NB4 (cell line): ENCODE data around the gene FBN3.
A peak's percentile ranks its signal among the peaks of the same experiment; 100 is the strongest.

ENCODE experiments used
- DNase-seq: peaks from one replicate; pipeline ENCODE4 v3.0.0; 2010; ENCODE audit warnings: low read depth
- H3K4me3 ChIP-seq: one replicate; pipeline ENCODE4 v1.5.1; 2011; ENCODE audit warnings: mild to moderate bottlenecking, low read depth, low read length, moderate library complexity
- CTCF ChIP-seq: IDR thresholded peaks from one replicate; pipeline ENCODE4 v1.5.1; 2012; ENCODE audit warnings: low read depth, low read length
- MAX ChIP-seq: IDR thresholded peaks from 2 replicates; pipeline ENCODE4 v1.6.1; 2011; ENCODE audit warnings: low read depth, low read length
- MYC ChIP-seq: IDR thresholded peaks from 2 replicates; pipeline ENCODE4 v1.6.1; 2011; ENCODE audit warnings: low read depth, low read length
- POLR2A ChIP-seq: IDR thresholded peaks from 2 replicates; pipeline ENCODE4 v1.6.1; 2011; ENCODE audit warnings: mild to moderate bottlenecking; ENCODE audit not compliant: insufficient read length; ENCODE audit errors: extremely low read depth

Gene FBN3

GRCh38 chr19:8149261-8150094 is at the start of gene FBN3:
Gene FBN3 (minus strand): TSS chr19:8149592. CDS start chr19:8147480, 2,112 bp downstream.
- H3K4me3 ChIP-seq = no peak within 1 kb of the TSS
- DNase-seq = no peak
- TF ChIP-seq MYC (no peak), MAX (no peak), CTCF (no peak), POLR2A (no peak)

GRCh38 chr19:8196271-8196927 is 47.0 kb upstream of the FBN3 start:
- TF ChIP-seq MYC (peak; percentile 61), MAX (peak; percentile 79), CTCF (no peak), POLR2A (peak; percentile 20)
- H3K4me3 ChIP-seq = no peak overlapping the region
- peak; percentile 94 for DNase-seq

GRCh38 chr19:8194528-8195267 is 45.3 kb upstream of the FBN3 start:
- DNase-seq = peak; percentile 97
- TF ChIP-seq POLR2A (no peak), MAX (peak; percentile 44; the same call in 1 of the 2 replicates)
- H3K4me3 ChIP-seq = peak overlapping the region; percentile 42

- no peak overlapping the region for H3K4me3 ChIP-seq
- DNase-seq = no peak
- TF ChIP-seq MAX = no peak
- TF ChIP-seq MYC = no peak
- TF ChIP-seq CTCF = no peak
- no peak for TF ChIP-seq POLR2A
These were observed 42.9 kb upstream of the FBN3 start for GRCh38 chr19:8192221-8192820.

- no peak overlapping the region for H3K4me3 ChIP-seq
- no peak for DNase-seq
- TF ChIP-seq MAX (no peak), CTCF (no peak), POLR2A (no peak), MYC (no peak)
These were observed 36.1 kb upstream of the FBN3 start for GRCh38 chr19:8185343-8186068.
